ENCODE data around the gene MID1. TPM values are rescaled to one million over a fixed set of nuclear protein-coding genes. Genes with fewer than 3 reads are reported as not detected.

The MID1 gene
- total RNA-seq, 2 experiments from 2014 or later: 0.19 TPM; not detected in 1

DNA sequence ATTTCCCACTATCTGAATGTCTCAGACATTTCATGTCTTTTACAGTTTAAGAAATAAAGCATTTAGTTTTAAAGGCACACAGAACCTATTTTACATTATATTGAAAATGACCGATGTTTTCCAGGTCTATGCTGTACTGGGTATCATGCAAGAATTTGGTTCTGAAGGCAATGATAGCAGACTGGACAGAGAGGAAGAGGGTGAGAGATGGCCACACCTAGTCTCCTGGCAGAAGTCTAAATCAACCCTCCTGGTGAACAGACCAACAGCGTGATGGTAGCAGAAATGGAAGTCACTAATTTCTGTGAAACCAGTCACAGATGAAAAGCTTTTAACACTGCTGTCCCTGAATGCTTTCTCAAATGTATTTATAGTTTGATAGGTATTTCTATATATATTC is 41.9 kb downstream of the MID1 start:
- ATAC-seq (ENCODE audit: poor library complexity) (no peak), DNase-seq (no peak)
- Mint-ChIP-seq H3K4me3 (no peak overlapping the region), H3K36me3 (ENCODE audit: low read depth) (no peaks in the 10 kb centered on the region), H3K27me3 (no peaks in the 10 kb centered on the region), H3K27ac (no peak overlapping the region), H3K4me1 (ENCODE audit: low read depth) (no peaks in the 10 kb centered on the region), H3K9me3 (no peaks in the 10 kb centered on the region)
- H3K4me3 ChIP-seq (ENCODE audit: low read length): no peak overlapping the region
- no peaks in the 10 kb centered on the region for H3K9me3 ChIP-seq (ENCODE audit: control insufficient read depth in 1 of 2, insufficient read depth in 1 of 2, low read length in 2 of 2)
- intact Hi-C loops (cut with DNase I, micrococcal nuclease): no loop called here
- no peak overlapping the region for H3K27ac ChIP-seq (ENCODE audit: low read depth in 1 of 2, low read length in 2 of 2)
- TF ChIP-seq, protein P1, sequence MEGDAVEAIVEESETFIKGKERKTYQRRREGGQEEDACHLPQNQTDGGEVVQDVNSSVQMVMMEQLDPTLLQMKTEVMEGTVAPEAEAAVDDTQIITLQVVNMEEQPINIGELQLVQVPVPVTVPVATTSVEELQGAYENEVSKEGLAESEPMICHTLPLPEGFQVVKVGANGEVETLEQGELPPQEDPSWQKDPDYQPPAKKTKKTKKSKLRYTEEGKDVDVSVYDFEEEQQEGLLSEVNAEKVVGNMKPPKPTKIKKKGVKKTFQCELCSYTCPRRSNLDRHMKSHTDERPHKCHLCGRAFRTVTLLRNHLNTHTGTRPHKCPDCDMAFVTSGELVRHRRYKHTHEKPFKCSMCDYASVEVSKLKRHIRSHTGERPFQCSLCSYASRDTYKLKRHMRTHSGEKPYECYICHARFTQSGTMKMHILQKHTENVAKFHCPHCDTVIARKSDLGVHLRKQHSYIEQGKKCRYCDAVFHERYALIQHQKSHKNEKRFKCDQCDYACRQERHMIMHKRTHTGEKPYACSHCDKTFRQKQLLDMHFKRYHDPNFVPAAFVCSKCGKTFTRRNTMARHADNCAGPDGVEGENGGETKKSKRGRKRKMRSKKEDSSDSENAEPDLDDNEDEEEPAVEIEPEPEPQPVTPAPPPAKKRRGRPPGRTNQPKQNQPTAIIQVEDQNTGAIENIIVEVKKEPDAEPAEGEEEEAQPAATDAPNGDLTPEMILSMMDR (IDR thresholded peaks at IDR 0.05): no peak
- H3K36me3 ChIP-seq (ENCODE audit: insufficient read depth, low read length): no peaks in the 10 kb centered on the region
- H3K27me3 ChIP-seq (ENCODE audit: control insufficient read depth in 1 of 2, insufficient read depth in 2 of 2, low read length in 2 of 2): no peaks in the 10 kb centered on the region
- CTCF ChIA-PET: no interaction called here
- POLR2A ChIA-PET: no interaction called here
- H3K4me1 ChIP-seq (ENCODE audit: insufficient read depth, low read length): no peaks in the 10 kb centered on the region

DNA sequence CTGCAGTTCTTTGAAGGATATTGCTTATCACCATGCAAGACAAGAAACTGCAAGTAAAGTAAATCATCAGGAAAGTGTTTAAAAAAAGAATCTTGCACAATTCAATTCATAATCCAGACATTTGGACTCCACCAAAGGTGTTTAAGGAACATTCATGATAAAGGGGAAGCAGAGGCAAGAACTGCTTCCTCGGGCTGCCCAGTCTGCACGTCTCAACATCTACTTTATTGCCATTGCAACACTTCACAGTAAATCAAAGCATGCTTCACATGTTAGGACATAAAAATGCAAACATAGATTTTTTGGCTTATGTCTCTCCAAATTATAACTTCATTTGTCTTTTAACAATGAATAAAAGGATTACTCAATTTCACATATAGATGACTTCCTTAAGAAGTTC is 42.5 kb downstream of the MID1 start:
- Histone ChIP-seq H3K4me3 (ENCODE audit: low read length) (no peak overlapping the region), H3K36me3 (ENCODE audit: insufficient read depth, low read length) (no peaks in the 10 kb centered on the region), H3K9me3 (ENCODE audit: control insufficient read depth in 1 of 2, insufficient read depth in 1 of 2, low read length in 2 of 2) (no peaks in the 10 kb centered on the region), H3K4me1 (ENCODE audit: insufficient read depth, low read length) (no peaks in the 10 kb centered on the region), H3K27me3 (ENCODE audit: control insufficient read depth in 1 of 2, insufficient read depth in 2 of 2, low read length in 2 of 2) (no peaks in the 10 kb centered on the region), H3K27ac (ENCODE audit: low read depth in 1 of 2, low read length in 2 of 2) (no peak overlapping the region)
- Mint-ChIP-seq H3K4me3 (no peak overlapping the region), H3K4me1 (ENCODE audit: low read depth) (no peaks in the 10 kb centered on the region), H3K27me3 (no peaks in the 10 kb centered on the region), H3K27ac (no peak overlapping the region), H3K36me3 (ENCODE audit: low read depth) (no peaks in the 10 kb centered on the region), H3K9me3 (no peaks in the 10 kb centered on the region)
- DNase-seq (no peak), ATAC-seq (ENCODE audit: poor library complexity) (no peak)
- POLR2A ChIA-PET: no interaction called here
- CTCF ChIA-PET: no interaction called here
- TF ChIP-seq, protein P1 (IDR thresholded peaks at IDR 0.05): no peak
- intact Hi-C loops (cut with DNase I, micrococcal nuclease): no loop called here

GRCh38 chrX:10576777-10577447 is 43.5 kb downstream of the MID1 start:
- Mint-ChIP-seq H3K4me3 (no peak overlapping the region), H3K27ac (no peak overlapping the region), H3K36me3 (ENCODE audit: low read depth) (no peaks in the 10 kb centered on the region), H3K27me3 (no peaks in the 10 kb centered on the region), H3K4me1 (ENCODE audit: low read depth) (no peaks in the 10 kb centered on the region), H3K9me3 (no peaks in the 10 kb centered on the region)
- no peaks in the 10 kb centered on the region for H3K27me3 ChIP-seq (ENCODE audit: control insufficient read depth in 1 of 2, insufficient read depth in 2 of 2, low read length in 2 of 2)
- POLR2A ChIA-PET: no interaction called here
- no peak for ATAC-seq (ENCODE audit: poor library complexity)
- no peak for DNase-seq
- H3K4me1 ChIP-seq (ENCODE audit: insufficient read depth, low read length): no peaks in the 10 kb centered on the region
- no peaks in the 10 kb centered on the region for H3K36me3 ChIP-seq (ENCODE audit: insufficient read depth, low read length)
- H3K9me3 ChIP-seq (ENCODE audit: control insufficient read depth in 1 of 2, insufficient read depth in 1 of 2, low read length in 2 of 2): no peaks in the 10 kb centered on the region
- TF ChIP-seq, protein P1 (IDR thresholded peaks at IDR 0.05): no peak
- intact Hi-C loops (cut with DNase I, micrococcal nuclease): no loop called here
- no peak overlapping the region for H3K4me3 ChIP-seq (ENCODE audit: low read length)
- CTCF ChIA-PET: no interaction called here
- H3K27ac ChIP-seq (ENCODE audit: low read depth in 1 of 2, low read length in 2 of 2): no peak overlapping the region

All from CD4-positive, alpha-beta T cell (primary cell).